Measurements from ENCODE around the gene PARD3. TPM values are rescaled to one million over a fixed set of nuclear protein-coding genes. Genes with fewer than 3 reads are reported as not detected.

The PARD3 gene
- total RNA-seq, 1 donor from 2014 or later = 26.0 TPM

GRCh38 chr10:34567659-34568253, 247.3 kb downstream of the PARD3 start:
- Mint-ChIP-seq H3K4me3 (ENCODE audit: unreplicated experiment) (no peak overlapping the region), H3K36me3 (ENCODE audit: low read depth) (no peaks in the 10 kb centered on the region), H3K9me3 (ENCODE audit: low read depth) (no peaks in the 10 kb centered on the region), H3K4me1 (ENCODE audit: low read depth) (peaks cover 11% of the 10 kb centered on the region), H3K27me3 (ENCODE audit: low read depth) (no peaks in the 10 kb centered on the region), H3K27ac (ENCODE audit: unreplicated experiment) (no peak overlapping the region)
- no peak for TF ChIP-seq CTCF (IDR thresholded peaks at IDR 0.05)
- no peak for DNase-seq (ENCODE audit: low spot score)

- TF ChIP-seq CTCF (IDR thresholded peaks at IDR 0.05) = no peak
- Mint-ChIP-seq H3K4me3 (ENCODE audit: unreplicated experiment) (no peak overlapping the region), H3K27me3 (ENCODE audit: low read depth) (no peaks in the 10 kb centered on the region), H3K36me3 (ENCODE audit: low read depth) (no peaks in the 10 kb centered on the region), H3K27ac (ENCODE audit: unreplicated experiment) (no peak overlapping the region), H3K9me3 (ENCODE audit: low read depth) (no peaks in the 10 kb centered on the region), H3K4me1 (ENCODE audit: low read depth) (peaks cover 11% of the 10 kb centered on the region)
- DNase-seq (ENCODE audit: low spot score) = no peak
Measured at GRCh38 chr10:34565934-34566333, 249.2 kb downstream of the PARD3 start.

- no peaks in the 10 kb centered on the region for H3K9me3 Mint-ChIP-seq (ENCODE audit: low read depth)
- H3K27me3 Mint-ChIP-seq (ENCODE audit: low read depth) = no peaks in the 10 kb centered on the region
- no peak overlapping the region for H3K27ac Mint-ChIP-seq (ENCODE audit: unreplicated experiment)
- DNase-seq (ENCODE audit: low spot score) = no peak
- no peaks in the 10 kb centered on the region for H3K36me3 Mint-ChIP-seq (ENCODE audit: low read depth)
- H3K4me3 Mint-ChIP-seq (ENCODE audit: unreplicated experiment) = no peak overlapping the region
- peaks cover 25% of the 10 kb centered on the region for H3K4me1 Mint-ChIP-seq (ENCODE audit: low read depth)
- TF ChIP-seq CTCF (IDR thresholded peaks at IDR 0.05) = no peak
Measured at GRCh38 chr10:34558093-34558583, 257.0 kb downstream of the PARD3 start.

- H3K4me1 Mint-ChIP-seq (ENCODE audit: low read depth) = peaks cover 25% of the 10 kb centered on the region
- no peak overlapping the region for H3K4me3 Mint-ChIP-seq (ENCODE audit: unreplicated experiment)
- peak overlapping the region; percentile 90 for H3K27ac Mint-ChIP-seq (ENCODE audit: unreplicated experiment)
- no peaks in the 10 kb centered on the region for H3K27me3 Mint-ChIP-seq (ENCODE audit: low read depth)
- DNase-seq (ENCODE audit: low spot score) = no peak
- no peaks in the 10 kb centered on the region for H3K9me3 Mint-ChIP-seq (ENCODE audit: low read depth)
- H3K36me3 Mint-ChIP-seq (ENCODE audit: low read depth) = no peaks in the 10 kb centered on the region
- TF ChIP-seq CTCF (IDR thresholded peaks at IDR 0.05) = no peak
Measured at GRCh38 chr10:34557173-34557572, 257.9 kb downstream of the PARD3 start.

GRCh38 chr10:34555653-34556052, 259.4 kb downstream of the PARD3 start:
- Mint-ChIP-seq H3K4me3 (ENCODE audit: unreplicated experiment) (no peak overlapping the region), H3K27ac (ENCODE audit: unreplicated experiment) (peak overlapping the region; percentile 79), H3K4me1 (ENCODE audit: low read depth) (peaks cover 27% of the 10 kb centered on the region), H3K36me3 (ENCODE audit: low read depth) (no peaks in the 10 kb centered on the region), H3K27me3 (ENCODE audit: low read depth) (no peaks in the 10 kb centered on the region), H3K9me3 (ENCODE audit: low read depth) (no peaks in the 10 kb centered on the region)
- TF ChIP-seq CTCF (IDR thresholded peaks at IDR 0.05) = no peak
- DNase-seq (ENCODE audit: low spot score) = no peak

Data from chondrocyte (in vitro differentiated cells).